Measurements from ENCODE around the gene NFIX. TPM values are rescaled to one million over a fixed set of nuclear protein-coding genes. Genes with fewer than 3 reads are reported as not detected.

The NFIX gene
- total RNA-seq, 1 donor: 1.9 TPM

- no peak overlapping the region for H3K4me3 ChIP-seq (ENCODE audit: low read length)
- peaks cover 22% of the 10 kb centered on the region for H3K4me1 ChIP-seq (ENCODE audit: insufficient read depth, low read length)
- no peaks in the 10 kb centered on the region for H3K27me3 ChIP-seq (ENCODE audit: insufficient read depth, low read length)
- H3K9me3 ChIP-seq (ENCODE audit: low read depth, low read length): no peaks in the 10 kb centered on the region
These were observed 135.7 kb downstream of the NFIX start for GRCh38 chr19:13130886-13131490.

DNA sequence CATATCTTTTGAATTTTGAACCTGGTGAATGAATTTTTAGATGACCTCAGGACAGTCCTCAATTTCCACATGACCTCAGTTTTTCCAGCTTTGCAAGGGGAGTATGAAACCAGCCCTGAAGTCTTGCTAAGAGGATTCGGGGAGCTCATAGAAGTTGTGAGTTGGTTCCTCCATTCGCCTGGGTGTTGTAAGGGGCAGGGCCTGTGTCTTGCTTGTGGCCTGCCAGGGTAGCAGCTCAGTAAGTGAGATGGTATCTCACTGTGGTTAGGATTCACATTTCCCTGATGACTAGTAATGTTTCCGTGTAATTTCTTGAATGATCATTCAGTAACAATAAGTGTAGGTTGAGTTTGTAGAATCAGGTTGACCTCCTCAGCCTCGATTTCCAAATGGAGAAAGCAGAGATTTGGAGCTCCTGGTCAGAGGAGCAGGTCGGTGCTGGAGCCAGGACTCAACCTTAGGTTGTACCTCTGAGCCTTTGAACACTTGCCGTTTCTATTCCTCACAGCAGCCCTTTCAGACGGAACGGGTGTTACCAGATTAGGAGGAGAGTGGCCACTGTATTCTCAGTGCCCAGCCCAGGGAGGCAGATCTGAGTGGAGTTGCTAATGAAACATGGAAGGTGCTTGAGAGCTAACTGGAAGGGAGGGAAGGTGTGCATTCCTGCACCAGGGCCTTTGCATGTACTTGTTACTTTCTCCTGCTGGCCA, 137.4 kb downstream of the NFIX start:
- H3K4me1 ChIP-seq (ENCODE audit: insufficient read depth, low read length): peaks cover 22% of the 10 kb centered on the region
- H3K4me3 ChIP-seq (ENCODE audit: low read length): no peak overlapping the region
- H3K27me3 ChIP-seq (ENCODE audit: insufficient read depth, low read length): no peaks in the 10 kb centered on the region
- no peaks in the 10 kb centered on the region for H3K9me3 ChIP-seq (ENCODE audit: low read depth, low read length)

- H3K4me3 ChIP-seq (ENCODE audit: low read length): no peak overlapping the region
- H3K9me3 ChIP-seq (ENCODE audit: low read depth, low read length): no peaks in the 10 kb centered on the region
- H3K4me1 ChIP-seq (ENCODE audit: insufficient read depth, low read length): peaks cover 22% of the 10 kb centered on the region
- no peaks in the 10 kb centered on the region for H3K27me3 ChIP-seq (ENCODE audit: insufficient read depth, low read length)
These were observed 138.1 kb downstream of the NFIX start for GRCh38 chr19:13133241-13133870.

- Histone ChIP-seq H3K4me3 (ENCODE audit: low read length) (no peak overlapping the region), H3K9me3 (ENCODE audit: low read depth, low read length) (no peaks in the 10 kb centered on the region), H3K27me3 (ENCODE audit: insufficient read depth, low read length) (no peaks in the 10 kb centered on the region), H3K4me1 (ENCODE audit: insufficient read depth, low read length) (peaks cover 22% of the 10 kb centered on the region)
These were observed 139.4 kb downstream of the NFIX start for GRCh38 chr19:13134626-13135025.

- no peaks in the 10 kb centered on the region for H3K9me3 ChIP-seq (ENCODE audit: low read depth, low read length)
- no peak overlapping the region for H3K4me3 ChIP-seq (ENCODE audit: low read length)
- H3K4me1 ChIP-seq (ENCODE audit: insufficient read depth, low read length): peaks cover 22% of the 10 kb centered on the region
- no peaks in the 10 kb centered on the region for H3K27me3 ChIP-seq (ENCODE audit: insufficient read depth, low read length)
These were observed 140.1 kb downstream of the NFIX start for GRCh38 chr19:13135068-13136062.

GRCh38 chr19:13137290-13137794, 142.1 kb downstream of the NFIX start:
- Histone ChIP-seq H3K9me3 (ENCODE audit: low read depth, low read length) (no peaks in the 10 kb centered on the region), H3K4me3 (ENCODE audit: low read length) (no peak overlapping the region), H3K4me1 (ENCODE audit: insufficient read depth, low read length) (peaks cover 16% of the 10 kb centered on the region), H3K27me3 (ENCODE audit: insufficient read depth, low read length) (no peaks in the 10 kb centered on the region)

DNA sequence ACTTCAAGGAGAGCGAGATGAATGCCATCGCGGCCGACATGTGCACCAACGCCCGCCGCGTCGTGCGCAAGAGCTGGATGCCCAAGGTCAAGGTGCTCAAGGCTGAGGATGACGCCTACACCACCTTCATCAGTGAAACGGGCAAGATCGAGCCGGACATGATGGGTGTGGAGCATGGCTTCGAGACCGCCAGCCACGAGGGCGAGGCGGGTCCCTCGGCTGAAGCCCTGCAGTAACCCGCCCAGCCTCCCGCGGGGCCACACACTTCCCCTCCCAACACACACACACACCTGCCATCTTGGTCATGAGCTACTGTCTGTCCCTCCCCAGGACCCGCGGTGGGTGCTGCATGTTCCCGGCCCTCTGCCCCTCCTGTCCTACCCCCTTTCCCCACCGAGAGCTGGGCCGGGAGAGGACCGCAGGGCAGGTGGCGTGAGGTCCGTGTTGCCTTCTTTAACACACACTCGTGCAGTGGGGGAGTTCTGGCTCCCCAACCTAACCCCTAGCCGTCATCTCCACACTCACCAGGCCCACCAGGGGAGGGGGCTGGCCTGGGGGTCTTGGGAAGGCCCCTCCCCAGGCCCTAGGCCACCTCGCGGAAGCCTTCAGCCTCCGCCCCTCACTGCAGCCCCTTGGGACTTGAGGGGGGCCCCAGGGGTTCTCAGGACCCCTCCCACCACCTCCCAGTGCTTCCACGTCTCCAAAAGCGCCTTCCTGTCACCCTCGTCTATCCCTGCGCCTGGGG, 143.1 kb downstream of the NFIX start:
- no peak overlapping the region for H3K4me3 ChIP-seq (ENCODE audit: low read length)
- no peaks in the 10 kb centered on the region for H3K9me3 ChIP-seq (ENCODE audit: low read depth, low read length)

DNA sequence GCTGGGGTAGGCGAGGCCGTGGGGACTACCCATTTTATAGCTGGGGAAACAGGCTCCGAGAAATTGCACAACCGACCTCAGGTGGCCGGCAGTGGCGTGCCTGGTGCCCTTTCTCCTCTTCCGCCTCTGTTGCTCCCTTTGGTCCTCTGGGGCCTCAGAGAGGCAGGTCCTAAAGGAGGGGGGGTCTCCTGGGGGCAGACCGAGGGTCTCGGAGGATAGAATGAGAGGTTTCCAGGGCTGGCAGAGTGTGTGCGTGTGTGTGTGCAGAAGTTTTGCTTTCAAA, 143.6 kb downstream of the NFIX start:
- H3K4me3 ChIP-seq (ENCODE audit: low read length): no peak overlapping the region

More for the DNA sequence above, 143.1 kb downstream of the NFIX start:
- Histone ChIP-seq H3K27me3 (ENCODE audit: insufficient read depth, low read length) (no peaks in the 10 kb centered on the region), H3K4me1 (ENCODE audit: insufficient read depth, low read length) (peaks cover 6% of the 10 kb centered on the region)

DNA sequence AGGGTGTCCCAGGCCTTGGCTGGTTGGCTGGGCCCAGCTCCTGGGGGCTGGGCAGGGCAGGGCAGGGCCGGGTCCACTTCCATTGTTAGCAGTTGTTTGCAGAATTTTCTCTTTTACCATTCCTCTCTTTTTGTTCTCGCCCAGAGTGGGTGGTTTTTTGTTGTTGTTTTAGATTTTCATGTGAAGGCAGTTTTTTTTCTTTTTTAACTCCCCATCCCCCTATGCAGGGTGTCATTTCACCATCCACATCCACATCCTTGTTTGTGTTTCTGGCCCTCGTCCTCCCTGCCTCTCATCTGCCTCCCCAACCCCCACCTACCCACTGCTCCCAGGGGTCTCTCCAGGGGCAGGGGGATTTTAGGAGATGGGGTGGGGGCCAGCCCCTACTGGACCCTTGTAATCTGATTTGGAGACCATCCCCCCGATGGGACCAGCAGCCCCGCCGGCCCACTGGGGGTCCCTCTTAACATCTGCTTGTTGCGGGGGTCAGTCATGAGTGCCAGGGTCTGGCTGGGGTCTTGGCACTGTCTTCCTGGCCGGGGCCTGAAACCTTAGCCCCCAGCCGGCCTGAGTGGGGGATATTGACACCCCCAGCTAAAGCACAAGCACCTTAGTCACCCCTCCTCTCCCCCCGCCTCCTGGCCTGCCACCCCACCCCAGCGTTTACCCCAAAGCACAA, 144.5 kb downstream of the NFIX start:
- Histone ChIP-seq H3K9me3 (ENCODE audit: low read depth, low read length) (no peaks in the 10 kb centered on the region), H3K27me3 (ENCODE audit: insufficient read depth, low read length) (no peaks in the 10 kb centered on the region), H3K4me1 (ENCODE audit: insufficient read depth, low read length) (no peaks in the 10 kb centered on the region), H3K4me3 (ENCODE audit: low read length) (no peak overlapping the region)

More for the DNA sequence above, 143.6 kb downstream of the NFIX start:
- no peaks in the 10 kb centered on the region for H3K27me3 ChIP-seq (ENCODE audit: insufficient read depth, low read length)
- H3K4me1 ChIP-seq (ENCODE audit: insufficient read depth, low read length): peaks cover under 1% of the 10 kb centered on the region
- H3K9me3 ChIP-seq (ENCODE audit: low read depth, low read length): no peaks in the 10 kb centered on the region

GRCh38 chr19:13146763-13147563, 151.7 kb downstream of the NFIX start:
- no peak overlapping the region for H3K4me3 ChIP-seq (ENCODE audit: low read length)
- no peaks in the 10 kb centered on the region for H3K27me3 ChIP-seq (ENCODE audit: insufficient read depth, low read length)
- peaks cover 31% of the 10 kb centered on the region for H3K4me1 ChIP-seq (ENCODE audit: insufficient read depth, low read length)
- H3K9me3 ChIP-seq (ENCODE audit: low read depth, low read length): no peaks in the 10 kb centered on the region

Data from mononuclear cell (primary cell).